PC-3 (cell line): ENCODE results near the gene ST6GALNAC4. TPM values are rescaled to one million over a fixed set of nuclear protein-coding genes. Genes with fewer than 3 reads are reported as not detected.
A peak's percentile ranks its signal among the peaks of the same experiment; 100 is the strongest.

Source experiments
- ATAC-seq: fragments of 200-7000 bp; cut with Tn5 transposase; 2 replicates; pipeline ENCODE4 v1.9.1; 2020; ENCODE audit warnings: mild to moderate bottlenecking, moderate library complexity
- BruUV-seq: library from RNA; stranded (reverse); fragments of 400-500 nt; replicated peaks from 2 replicates; lab custom pipeline; 2021; lab: Mats Ljungman, UMichigan
- CTCF ChIA-PET: fragments of 300-600 bp; sonication (Branson Sonifier 250); formaldehyde crosslinking; loops from one replicate; lab custom pipeline; 2022; ENCODE audit warnings: antibody characterized with exemption; lab: Charles Lee
- POLR2A ChIA-PET: fragments of 300-600 bp; sonication (Branson Sonifier 250); formaldehyde crosslinking; loops from one replicate; lab custom pipeline; 2022; ENCODE audit warnings: antibody characterized with exemption; ENCODE audit not compliant: unreplicated experiment; lab: Charles Lee
- DNase-seq: peaks from one replicate; pipeline ENCODE4 v3.0.0-alpha.2; 2015
- H2AFZ ChIP-seq: fragments of 300-600 bp; sonication (generic); 2 replicates; pipeline ENCODE4 v1.6.0; 2016; ENCODE audit warnings: antibody characterized with exemption, low read length
- H3F3A ChIP-seq: fragments of 300-600 bp; sonication (generic); one replicate; pipeline ENCODE4 v1.6.0; 2017; ENCODE audit warnings: antibody characterized with exemption, low read length, control low read depth, mild to moderate bottlenecking; ENCODE audit not compliant: unreplicated experiment
- H3K27ac ChIP-seq: fragments of 300-600 bp; sonication (generic); 2 replicates; pipeline ENCODE4 v1.5.1; 2016; ENCODE audit warnings: mild to moderate bottlenecking, low read length
- H3K27me3 ChIP-seq: fragments of 300-600 bp; sonication (generic); 2 replicates; pipeline ENCODE4 v1.6.1; 2016; ENCODE audit warnings: low read length, mixed read lengths
- H3K36me3 ChIP-seq: fragments of 300-600 bp; sonication (generic); 2 replicates; pipeline ENCODE4 v1.6.1; 2016; ENCODE audit warnings: low read depth, mixed run types, low read length, mixed read lengths
- H3K4me1 ChIP-seq: fragments of 300-600 bp; sonication (generic); 2 replicates; pipeline ENCODE4 v1.5.1; 2016; ENCODE audit warnings: low read length; ENCODE audit not compliant: insufficient read depth
- H3K4me2 ChIP-seq: fragments of 300-600 bp; sonication (generic); 2 replicates; pipeline ENCODE4 v1.6.0; 2016; ENCODE audit warnings: low read length
- H3K4me3 ChIP-seq: fragments of 300-600 bp; sonication (generic); 2 replicates; pipeline ENCODE4 v1.5.1; 2016; ENCODE audit warnings: mild to moderate bottlenecking, low read length, mixed read lengths
- H3K79me2 ChIP-seq: fragments of 300-600 bp; sonication (generic); 2 replicates; pipeline ENCODE4 v1.6.1; 2017; ENCODE audit warnings: low read length, mixed read lengths
- H3K9ac ChIP-seq: fragments of 300-600 bp; sonication (generic); 2 replicates; pipeline ENCODE4 v1.6.0; 2016; ENCODE audit warnings: mild to moderate bottlenecking, low read length
- H3K9me2 ChIP-seq: fragments of 300-600 bp; sonication (generic); replicated peaks from 2 replicates; pipeline ENCODE4 v1.6.1; 2016; ENCODE audit warnings: mixed run types, low read length, mixed read lengths
- H3K9me3 ChIP-seq: fragments of 300-600 bp; sonication (generic); 2 replicates; pipeline ENCODE4 v1.6.1; 2016; ENCODE audit warnings: low read length, mixed read lengths
- H4K20me1 ChIP-seq: fragments of 300-600 bp; sonication (generic); 2 replicates; pipeline ENCODE4 v1.6.1; 2016; ENCODE audit warnings: low read length, mixed read lengths
- CTCF ChIP-seq: fragments of 300-600 bp; sonication (generic); conservative IDR thresholded peaks from 2 replicates; pipeline ENCODE4 v1.5.1; 2017; ENCODE audit warnings: antibody characterized with exemption, low read depth, mild to moderate bottlenecking, low read length
- EZH2 ChIP-seq: fragments of 300-600 bp; sonication (generic); IDR thresholded peaks from one replicate; pipeline ENCODE4 v1.6.1; 2017; ENCODE audit warnings: antibody characterized with exemption, mild to moderate bottlenecking, low read length; ENCODE audit not compliant: unreplicated experiment
- EZH2phosphoT487 ChIP-seq: fragments of 300-600 bp; sonication (generic); IDR thresholded peaks from 2 replicates; pipeline ENCODE4 v1.6.1; 2018; ENCODE audit warnings: mild to moderate bottlenecking, antibody characterized with exemption, low read length, borderline replicate concordance
- intact Hi-C: fragments of 100-400 bp; cut with micrococcal nuclease; formaldehyde crosslinking; loops from 2 replicates; pipeline ENCODE4 v1.9.0; 2023
- total RNA-seq: library from RNA; depleted of rRNA; stranded (reverse); fragments of >200 nt; gene quantifications from 2 replicates; pipeline ENCODE4 v1.2.3, GENCODE V29; 2014

The ST6GALNAC4 gene
- total RNA-seq, 1 experiment from 2014 or later, result 26.9 TPM

- ChIA-PET POLR2A (no interaction called here), CTCF (no interaction called here)
- Histone ChIP-seq H3K4me1 (peaks cover 17% of the 10 kb centered on the region), H3K9me2 (no peaks in the 10 kb centered on the region), H3K4me3 (peak overlapping the region; percentile 77; the same call in 1 of the 2 replicates), H3K9ac (no peak overlapping the region), H3K79me2 (peaks cover 16% of the 10 kb centered on the region), H3K27me3 (no peaks in the 10 kb centered on the region), H3K36me3 (no peaks in the 10 kb centered on the region), H2AFZ (no peak overlapping the region), H3K27ac (no peak overlapping the region), H3K9me3 (no peaks in the 10 kb centered on the region), H4K20me1 (no peaks in the 10 kb centered on the region), H3K4me2 (peak overlapping the region; percentile 94; the same call in 1 of the 2 replicates), H3F3A (no peaks in the 10 kb centered on the region)
- DNase-seq (no peak), ATAC-seq (no peak)
- TF ChIP-seq EZH2, result no peak
- TF ChIP-seq CTCF, result no peak
- no peak for TF ChIP-seq EZH2phosphoT487
- no TSS peak for BruUV-seq
- intact Hi-C loops, result loop anchor here (5.0 kb wide), 1 partner anchor 41 kb away; the partner anchor contains the start of gene ST6GALNAC4
These were observed 40.6 kb downstream of the ST6GALNAC4 start for GRCh38 chr9:127876026-127876763.

DNA sequence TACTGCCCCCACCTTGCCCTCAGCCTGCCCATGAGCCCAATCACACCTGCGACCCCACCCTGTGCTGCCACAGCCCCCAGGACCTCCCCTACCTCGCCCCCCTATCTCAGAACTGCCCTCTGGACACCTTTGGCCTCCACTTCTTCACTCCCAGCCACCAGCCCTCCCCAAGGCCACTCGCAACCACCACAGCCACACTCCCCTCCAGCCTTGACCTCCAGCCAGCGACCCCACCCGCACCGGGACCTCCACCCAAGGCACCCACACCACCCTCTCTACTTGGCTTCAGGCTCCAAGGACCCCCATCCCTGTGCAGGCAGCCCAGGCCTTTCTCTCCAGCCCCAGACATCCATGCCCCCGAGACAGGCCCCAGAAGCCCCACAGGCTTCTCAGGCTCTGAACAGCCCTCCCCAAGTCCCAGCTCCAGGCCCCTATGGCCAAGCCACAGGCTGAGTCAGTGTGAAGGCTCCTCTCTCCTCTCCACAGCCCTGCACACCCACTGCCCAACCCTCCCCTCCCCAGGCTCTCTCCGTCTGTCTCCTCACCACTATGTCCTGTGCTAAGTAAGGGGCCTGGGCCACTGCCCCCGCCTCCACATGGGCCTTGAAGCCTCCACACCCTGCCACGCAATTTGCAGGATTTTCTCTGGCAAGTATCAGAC, 41.4 kb downstream of the ST6GALNAC4 start:
- ChIA-PET POLR2A (no interaction called here), CTCF (no interaction called here)
- peak overlapping the region; percentile 67; the same call in 1 of the 2 replicates for H3K4me2 ChIP-seq

More for the DNA sequence above, 41.4 kb downstream of the ST6GALNAC4 start:
- H4K20me1 ChIP-seq, result no peaks in the 10 kb centered on the region
- no peak overlapping the region for H3K27ac ChIP-seq
- H3K9me2 ChIP-seq, result no peaks in the 10 kb centered on the region
- no peaks in the 10 kb centered on the region for H3K27me3 ChIP-seq
- no TSS peak for BruUV-seq
- H2AFZ ChIP-seq, result no peak overlapping the region
- ATAC-seq (no peak), DNase-seq (no peak)
- intact Hi-C loops, result loop anchor here (5.0 kb wide), 1 partner anchor 42 kb away; the partner anchor contains the start of gene ST6GALNAC4
- peaks cover 17% of the 10 kb centered on the region for H3K4me1 ChIP-seq
- no peaks in the 10 kb centered on the region for H3K36me3 ChIP-seq
- H3F3A ChIP-seq, result no peaks in the 10 kb centered on the region
- peaks cover 16% of the 10 kb centered on the region for H3K79me2 ChIP-seq
- TF ChIP-seq EZH2 (no peak), EZH2phosphoT487 (no peak), CTCF (no peak)
- no peaks in the 10 kb centered on the region for H3K9me3 ChIP-seq
- no peak overlapping the region for H3K9ac ChIP-seq
- no peak overlapping the region for H3K4me3 ChIP-seq
